Measurements from ENCODE around the gene PKIB.

PKIB gene

GRCh38 chr6:122726649-122727048 lies 116.4 kb downstream of the PKIB start:
- peak; percentile 69 for TF ChIP-seq CTCF (IDR thresholded peaks at IDR 0.05; ENCODE audit: low read depth, low read length, missing control alignments)
- H3K4me3 ChIP-seq (ENCODE audit: low read depth, low read length), result no peak overlapping the region
- no peak for DNase-seq (ENCODE audit: low read depth)
- in situ Hi-C loops (cut with HindIII; ENCODE audit: low sequenced_read_pairs), result no loop called here

- in situ Hi-C loops (cut with HindIII; ENCODE audit: low sequenced_read_pairs), result no loop called here
- no peak overlapping the region for H3K4me3 ChIP-seq (ENCODE audit: low read depth, low read length)
- no peak for DNase-seq (ENCODE audit: low read depth)
- TF ChIP-seq CTCF (IDR thresholded peaks at IDR 0.05; ENCODE audit: low read depth, low read length, missing control alignments), result no peak
Observed at GRCh38 chr6:122727244-122727643, 117.0 kb downstream of the PKIB start.

GRCh38 chr6:122730334-122730733 lies 120.1 kb downstream of the PKIB start:
- no peak for TF ChIP-seq CTCF (IDR thresholded peaks at IDR 0.05; ENCODE audit: low read depth, low read length, missing control alignments)
- DNase-seq (ENCODE audit: low read depth), result no peak
- in situ Hi-C loops (cut with HindIII; ENCODE audit: low sequenced_read_pairs), result no loop called here
- no peak overlapping the region for H3K4me3 ChIP-seq (ENCODE audit: low read depth, low read length)

- DNase-seq (ENCODE audit: low read depth), result peak; percentile 26
- no peak overlapping the region for H3K4me3 ChIP-seq (ENCODE audit: low read depth, low read length)
- in situ Hi-C loops (cut with HindIII; ENCODE audit: low sequenced_read_pairs), result no loop called here
- peak; percentile 69 for TF ChIP-seq CTCF (IDR thresholded peaks at IDR 0.05; ENCODE audit: low read depth, low read length, missing control alignments)
Observed at GRCh38 chr6:122730775-122731386, 120.7 kb downstream of the PKIB start.

GRCh38 chr6:122733259-122733658 lies 123.1 kb downstream of the PKIB start:
- DNase-seq (ENCODE audit: low read depth), result no peak
- in situ Hi-C loops (cut with HindIII; ENCODE audit: low sequenced_read_pairs), result no loop called here
- TF ChIP-seq CTCF (IDR thresholded peaks at IDR 0.05; ENCODE audit: low read depth, low read length, missing control alignments), result no peak
- H3K4me3 ChIP-seq (ENCODE audit: low read depth, low read length), result no peak overlapping the region

- no peak for TF ChIP-seq CTCF (IDR thresholded peaks at IDR 0.05; ENCODE audit: low read depth, low read length, missing control alignments)
- H3K4me3 ChIP-seq (ENCODE audit: low read depth, low read length), result no peak overlapping the region
- in situ Hi-C loops (cut with HindIII; ENCODE audit: low sequenced_read_pairs), result no loop called here
- DNase-seq (ENCODE audit: low read depth), result no peak
Observed at GRCh38 chr6:122734529-122735395, 124.6 kb downstream of the PKIB start.

All from astrocyte of the cerebellum (primary cell).